GM21360 (cell line): ENCODE data around the gene ZNF724.
"Not testable (repeated sequence)": the region's sequence is repeated elsewhere in the genome, so short reads cannot be mapped to it uniquely, and the experiment has no call there.

Experiments
- ATAC-seq: cut with Tn5 transposase; IDR thresholded peaks from one replicate; pipeline ENCODE4 v1.9.1; 2021; ENCODE audit warnings: mild to moderate bottlenecking, moderate library complexity; ENCODE audit not compliant: unreplicated experiment

ZNF724 gene

DNA sequence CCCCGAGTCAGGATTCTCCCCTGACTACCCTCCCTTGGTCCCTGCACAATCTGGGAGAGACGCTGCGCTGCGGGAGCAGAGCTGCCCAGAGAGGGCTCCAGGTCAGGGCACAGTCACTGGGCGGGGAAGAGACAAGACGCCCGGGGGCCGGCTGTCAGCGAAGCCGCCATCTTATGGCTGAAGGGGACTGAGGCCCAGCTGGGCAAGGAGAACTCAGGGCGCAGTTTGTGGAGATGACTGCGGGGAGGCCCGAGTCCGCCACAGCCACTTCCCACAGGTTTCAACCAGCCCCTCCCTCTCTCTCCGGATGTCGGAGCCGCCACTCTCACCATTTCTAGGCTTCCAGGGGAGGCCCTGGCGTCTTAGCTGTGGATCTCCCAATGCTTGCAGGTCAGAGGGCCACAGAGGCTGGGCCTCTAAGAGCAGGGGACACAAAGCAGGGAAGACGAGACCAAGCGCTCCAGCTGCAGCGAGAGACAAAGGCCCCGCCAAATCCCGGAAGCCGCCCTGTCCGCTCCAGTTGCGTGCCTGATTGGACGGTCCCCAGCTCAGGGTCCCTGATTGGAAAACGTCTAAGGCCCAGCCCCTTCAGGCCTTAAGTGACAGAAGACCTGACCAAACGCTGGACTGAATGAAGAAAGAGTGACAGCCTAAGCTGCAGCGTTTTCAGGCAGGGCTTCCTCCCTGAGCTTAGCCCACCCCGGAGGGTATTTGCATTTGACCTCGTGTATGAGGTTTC is at the start of gene ZNF724:
TSS of gene ZNF724 (minus strand) at position 484 of the 739 bp plus-strand sequence. CDS start at position 332, 152 bp downstream.
- peak; percentile 98 for ATAC-seq

- ATAC-seq, result no peak
Measured at GRCh38 chr19:23294141-23294540, 43.9 kb upstream of the ZNF724 start.

GRCh38 chr19:23289966-23290365 is 39.8 kb upstream of the ZNF724 start:
- not testable (repeated sequence) for ATAC-seq

- ATAC-seq, result no peak
Measured at GRCh38 chr19:23287620-23288019, 37.4 kb upstream of the ZNF724 start.

DNA sequence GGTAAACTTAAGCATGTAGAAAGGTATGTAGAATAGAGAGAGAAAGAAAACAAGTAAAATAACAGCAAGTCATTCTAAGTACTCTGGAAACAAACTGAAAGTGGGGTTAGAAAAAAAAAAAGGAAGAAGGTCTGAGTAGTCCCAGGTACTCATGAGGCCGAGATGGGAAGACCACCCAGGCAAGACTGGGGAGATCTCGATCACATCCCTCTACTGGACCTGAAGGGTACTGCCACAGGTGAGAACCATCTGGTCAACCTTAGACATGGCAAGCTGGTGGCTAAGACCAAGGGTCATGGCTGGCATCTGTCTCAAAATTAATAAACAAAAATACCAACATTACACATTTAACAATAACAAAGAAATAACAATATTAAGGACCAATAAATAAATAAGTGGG is 36.3 kb upstream of the ZNF724 start:
- no peak for ATAC-seq

DNA sequence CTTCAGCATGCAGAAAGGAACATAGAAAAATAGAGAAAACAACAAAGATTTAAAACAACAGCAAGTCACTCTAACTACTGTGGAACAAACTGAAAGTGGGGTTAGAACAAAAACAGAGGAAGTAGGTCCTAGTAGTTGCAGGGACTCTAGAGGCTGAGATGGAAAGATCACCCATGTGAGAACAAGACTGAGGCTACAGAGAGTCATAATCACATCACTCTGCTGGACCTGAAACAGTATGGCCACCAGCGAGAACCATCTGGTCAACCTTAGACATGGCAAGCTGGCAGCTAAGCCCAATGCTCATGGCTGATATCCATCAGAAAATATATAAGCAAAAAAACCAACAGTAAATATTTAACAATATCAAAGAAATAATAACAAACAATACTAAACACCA is 35.8 kb upstream of the ZNF724 start:
- no peak for ATAC-seq

DNA sequence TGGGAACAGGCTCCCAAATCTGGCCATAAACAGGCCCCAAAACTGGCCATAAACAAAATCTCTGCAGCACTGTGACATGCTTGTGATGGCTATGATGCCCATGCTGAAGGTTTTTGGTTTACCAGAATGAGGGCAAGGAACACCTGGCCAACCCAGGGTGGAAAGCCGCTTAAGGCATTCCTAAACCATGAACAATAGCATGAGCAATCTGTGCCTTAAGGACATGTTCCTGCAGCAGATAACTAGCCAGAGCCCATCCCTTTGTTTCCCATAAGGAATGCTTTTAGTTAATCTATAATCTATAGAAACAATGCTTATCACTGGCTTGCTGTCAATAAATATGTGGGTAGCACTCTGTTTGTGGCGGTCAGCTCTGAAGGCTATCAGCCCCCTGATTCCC is 35.1 kb upstream of the ZNF724 start:
- not testable (repeated sequence) for ATAC-seq

DNA sequence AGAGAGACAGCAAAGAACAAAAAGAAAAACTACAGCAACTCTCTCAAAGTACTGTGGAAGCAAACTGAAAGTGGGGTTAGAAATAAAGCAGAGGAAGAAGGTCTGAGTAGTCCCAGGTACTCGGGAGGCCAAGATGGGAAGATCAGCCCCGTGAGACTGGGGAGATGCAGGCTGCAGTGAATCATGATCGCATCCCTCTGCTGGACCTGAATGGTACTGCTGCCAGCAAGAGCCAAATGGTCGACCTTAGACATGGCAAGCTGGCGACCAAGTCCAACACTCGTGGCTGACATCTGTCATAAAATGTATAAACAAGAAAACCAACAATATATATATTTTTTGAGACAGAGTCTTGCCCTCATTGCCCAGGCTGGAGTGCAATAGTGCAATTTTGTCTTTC is 33.7 kb upstream of the ZNF724 start:
- ATAC-seq, result no peak

GRCh38 chr19:23281663-23282276 is 31.6 kb upstream of the ZNF724 start:
- no peak for ATAC-seq

- ATAC-seq, result not testable (repeated sequence)
Measured at GRCh38 chr19:23278118-23278517, 27.9 kb upstream of the ZNF724 start.

GRCh38 chr19:23273590-23274412 is 23.6 kb upstream of the ZNF724 start:
- peak; percentile 99 for ATAC-seq

DNA sequence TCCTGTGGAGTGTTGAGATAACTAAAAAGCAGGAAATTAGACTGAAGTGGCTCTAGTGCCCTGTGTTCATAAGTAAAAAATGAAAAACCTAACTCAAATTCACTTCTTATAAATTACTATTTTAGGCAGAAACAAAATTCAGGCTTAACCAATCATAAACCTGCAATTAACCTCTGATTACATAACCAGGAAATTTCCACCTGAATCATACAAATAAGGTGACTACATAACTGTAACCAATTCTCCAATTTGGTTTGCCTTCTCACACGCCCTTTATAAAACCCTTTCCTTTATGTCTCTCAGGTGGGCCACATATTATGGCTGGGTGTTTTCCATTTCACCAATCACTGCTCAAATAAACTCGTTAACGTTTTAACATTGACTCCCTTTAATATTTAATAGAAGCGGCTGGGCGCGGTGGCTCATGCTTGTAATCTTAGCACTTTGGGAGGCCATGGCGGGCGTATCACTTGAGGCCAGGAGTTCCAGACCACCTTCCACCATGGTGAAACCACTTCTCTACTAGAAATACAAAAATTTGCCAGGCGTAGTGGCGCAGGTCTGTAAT is 22.9 kb upstream of the ZNF724 start:
- ATAC-seq, result no peak

DNA sequence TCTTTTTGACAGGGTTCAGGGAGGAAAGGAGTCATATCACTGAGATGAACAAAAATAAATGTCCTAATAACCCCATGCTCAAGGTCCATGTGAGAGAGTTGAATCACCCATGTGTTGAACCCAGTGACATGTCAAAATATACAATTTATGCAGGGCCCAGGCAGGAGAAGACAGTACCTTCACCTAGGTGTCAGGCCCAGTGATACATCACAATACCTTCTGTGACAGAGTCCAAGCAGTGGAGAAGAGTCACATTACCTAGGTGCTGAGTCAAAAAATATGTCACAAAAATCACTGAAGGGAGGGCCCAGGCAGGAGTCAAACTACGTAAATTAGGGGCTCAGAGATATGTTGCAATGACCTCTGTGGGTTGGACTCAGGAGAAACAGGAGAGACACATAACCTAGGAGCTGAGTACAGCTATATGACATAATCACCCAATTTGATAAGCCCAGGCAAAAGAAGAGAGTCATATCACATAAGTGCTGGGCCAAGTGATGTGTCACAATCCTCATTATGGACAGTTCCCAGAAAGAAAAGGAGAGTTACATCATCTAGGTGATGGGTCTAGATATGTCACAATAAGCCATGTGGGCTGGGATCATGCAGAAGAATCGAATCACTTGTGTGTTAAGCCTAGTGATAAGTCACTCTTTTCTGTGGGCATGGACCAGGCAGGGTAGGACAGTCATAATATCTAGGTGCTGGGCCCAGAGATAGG is 13.8 kb upstream of the ZNF724 start:
- ATAC-seq, result no peak

DNA sequence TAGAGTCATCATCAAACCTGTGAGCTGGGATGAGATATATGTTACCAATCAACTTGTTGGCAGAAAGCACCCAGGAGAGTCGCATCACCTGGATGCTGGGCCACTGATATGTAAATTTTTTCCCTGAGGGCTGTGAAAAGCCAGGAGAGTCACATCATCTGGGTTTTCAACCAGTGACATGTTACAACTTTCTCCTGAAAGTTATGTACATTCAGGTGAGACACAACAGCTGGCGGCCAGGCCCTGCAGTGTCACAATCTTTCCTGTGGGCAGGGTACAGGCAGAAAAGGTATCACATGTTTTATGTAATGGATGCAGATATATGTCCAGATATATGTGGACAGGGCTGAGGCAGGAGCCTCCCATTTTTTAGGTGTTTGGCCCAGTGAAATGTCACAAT is 13.2 kb upstream of the ZNF724 start:
- no peak for ATAC-seq

- no peak for ATAC-seq
Measured at GRCh38 chr19:23262920-23263319, 12.7 kb upstream of the ZNF724 start.

DNA sequence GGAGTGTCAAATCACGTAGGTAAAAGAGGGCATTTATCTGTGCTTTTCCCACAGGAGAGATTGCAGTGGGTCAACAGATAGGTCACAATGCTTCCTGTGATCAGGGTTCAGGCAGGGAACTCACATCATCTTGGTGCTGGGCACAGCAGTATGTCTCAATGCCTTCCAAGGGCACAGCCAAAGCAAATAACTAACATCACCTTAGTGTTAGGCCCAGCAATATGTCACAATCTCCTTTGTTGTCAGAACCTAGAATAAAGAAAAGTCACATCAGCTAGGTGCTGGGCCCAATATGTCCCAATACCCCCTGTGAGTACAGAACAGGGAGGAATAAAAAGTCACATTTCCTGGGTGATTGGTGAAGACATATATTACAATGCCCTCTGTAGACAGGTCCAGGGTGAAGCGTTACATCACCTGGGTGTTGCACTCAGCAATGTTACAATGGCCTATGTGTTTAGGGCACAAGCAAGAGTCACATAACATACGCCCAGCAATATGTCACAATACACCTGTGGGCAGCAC is 11.4 kb upstream of the ZNF724 start:
- no peak for ATAC-seq

- ATAC-seq, result no peak
Measured at GRCh38 chr19:23260956-23261355, 10.8 kb upstream of the ZNF724 start.

- no peak for ATAC-seq
Measured at GRCh38 chr19:23259961-23260360, 9.8 kb upstream of the ZNF724 start.

DNA sequence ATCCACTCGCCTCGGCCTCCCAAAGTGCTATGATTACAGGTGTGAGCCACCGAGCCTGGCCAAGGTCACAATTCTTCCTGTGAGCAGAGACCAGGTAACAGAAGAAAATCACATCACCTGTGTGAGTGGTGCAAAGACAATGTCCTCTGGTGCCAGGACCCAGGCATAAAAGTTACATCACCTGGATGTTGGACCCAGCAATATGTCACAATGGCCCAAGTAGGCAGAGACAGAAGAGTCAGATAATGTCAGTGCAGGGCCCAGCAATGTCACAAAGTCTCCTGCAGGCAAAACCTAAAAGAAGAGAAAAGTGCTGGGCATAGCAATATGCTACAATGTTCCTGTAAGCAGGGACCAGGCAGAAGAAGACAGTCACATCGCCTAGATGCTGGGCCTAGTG is 5.5 kb upstream of the ZNF724 start:
- no peak for ATAC-seq

DNA sequence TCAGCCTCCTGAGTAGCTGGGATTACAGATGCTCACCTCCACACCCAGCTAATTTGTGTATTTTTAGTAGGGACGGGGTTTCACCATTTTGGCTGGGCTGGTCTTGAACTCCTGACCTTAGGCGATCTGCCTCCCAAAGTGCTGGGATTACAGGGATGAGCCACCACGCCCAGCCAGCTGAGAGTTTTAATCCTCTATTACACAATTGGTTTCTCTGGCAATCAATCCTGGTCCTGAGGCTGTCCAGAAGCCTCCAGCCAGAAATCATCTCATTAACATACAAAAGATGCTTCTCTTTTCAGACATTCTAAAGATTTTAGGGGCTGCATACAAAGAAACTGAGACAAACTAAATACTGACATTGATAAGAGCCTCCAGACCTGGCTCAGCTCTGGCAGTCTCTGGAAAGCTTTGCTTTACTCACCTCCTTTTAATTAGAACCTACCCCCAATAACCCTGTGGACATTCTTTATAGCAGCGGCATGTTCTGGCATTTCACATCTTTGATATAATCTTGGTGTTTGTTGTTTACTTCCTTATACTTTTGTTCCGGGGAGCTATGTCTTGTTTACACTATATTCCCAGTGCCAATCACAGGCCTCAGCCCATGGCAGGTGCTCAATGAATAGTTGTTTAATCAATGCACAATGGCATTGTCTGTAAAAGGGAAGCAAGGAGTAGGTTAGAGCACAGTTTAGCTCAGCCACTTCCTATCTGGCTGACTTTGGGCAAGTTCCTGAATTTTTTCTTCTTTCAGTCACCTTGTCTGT is 4.1 kb upstream of the ZNF724 start:
- no peak for ATAC-seq
